IMR-90 (cell line): ENCODE measurements around the gene FOSB. TPM values are rescaled to one million over a fixed set of nuclear protein-coding genes. Genes with fewer than 3 reads are reported as not detected.

Experiments used
- ATAC-seq: fragments of 200-7000 bp; cut with Tn5 transposase; 2 replicates; pipeline ENCODE4 v1.9.1; 2020; ENCODE audit warnings: low read depth, mild to moderate bottlenecking, moderate library complexity
- BruUV-seq: library from RNA; stranded (reverse); fragments of 400-500 nt; replicated peaks from 2 replicates; lab custom pipeline; 2021; lab: Mats Ljungman, UMichigan
- CTCF ChIA-PET: fragments of 300-600 bp; formaldehyde crosslinking; extraction: SDS; loops from one replicate; lab custom pipeline; 2021; ENCODE audit warnings: antibody characterized with exemption; lab: Yijun Ruan, JAX
- POLR2A ChIA-PET: fragments of 300-600 bp; sonication (Branson Sonifier 250); formaldehyde crosslinking; loops from one replicate; lab custom pipeline; 2022; ENCODE audit warnings: antibody characterized with exemption; ENCODE audit not compliant: unreplicated experiment; lab: Charles Lee
- DNase-seq: peaks from one replicate; pipeline ENCODE4 v3.0.0; 2013
- H2AFZ ChIP-seq: replicated peaks from 2 replicates; pipeline ENCODE3; 2013; ENCODE audit warnings: low read length, mild to moderate bottlenecking; ENCODE audit not compliant: poor library complexity
- H2AK5ac ChIP-seq: 2 replicates; pipeline ENCODE4 v1.6.1; 2013; ENCODE audit warnings: low read depth, low read length, inconsistent platforms
- H2AK9ac ChIP-seq: replicated peaks from 2 replicates; pipeline ENCODE3; 2013; ENCODE audit warnings: mild to moderate bottlenecking, low read depth, low read length, moderate library complexity; ENCODE audit not compliant: poor library complexity
- H2BK120ac ChIP-seq: 2 replicates; pipeline ENCODE4 v1.6.1; 2013; ENCODE audit warnings: low read depth, low read length, inconsistent platforms
- H2BK15ac ChIP-seq: 3 replicates; pipeline ENCODE4 v1.6.1; 2013; ENCODE audit warnings: low read depth, low read length, inconsistent platforms
- H2BK20ac ChIP-seq: 2 replicates; pipeline ENCODE4 v1.6.1; 2013; ENCODE audit warnings: low read depth, mild to moderate bottlenecking, inconsistent platforms, low read length, moderate library complexity
- H2BK5ac ChIP-seq: 2 replicates; pipeline ENCODE4 v1.6.1; 2013; ENCODE audit warnings: mild to moderate bottlenecking, low read depth, low read length, inconsistent platforms; ENCODE audit not compliant: poor library complexity, severe bottlenecking
- H3K14ac ChIP-seq: replicated peaks from 2 replicates; pipeline ENCODE4 v1.6.1; 2013; ENCODE audit warnings: low read depth, low read length, inconsistent platforms
- H3K18ac ChIP-seq: 2 replicates; pipeline ENCODE4 v1.6.1; 2013; ENCODE audit warnings: low read depth, low read length, control low read depth
- H3K23ac ChIP-seq: 2 replicates; pipeline ENCODE4 v1.6.1; 2013; ENCODE audit warnings: low read depth, low read length, inconsistent platforms
- H3K27ac ChIP-seq: 2 replicates; pipeline ENCODE4 v1.5.1; 2013; ENCODE audit warnings: mild to moderate bottlenecking, control low read depth, low read length; ENCODE audit not compliant: insufficient read depth
- H3K27me3 ChIP-seq: 2 replicates; pipeline ENCODE4 v1.6.1; 2013; ENCODE audit warnings: low read length; ENCODE audit not compliant: control insufficient read depth, insufficient read depth
- H3K36me3 ChIP-seq: 2 replicates; pipeline ENCODE4 v1.6.1; 2013; ENCODE audit warnings: low read length, mixed read lengths; ENCODE audit not compliant: control insufficient read depth, insufficient read depth
- H3K4ac ChIP-seq: 2 replicates; pipeline ENCODE4 v1.6.1; 2013; ENCODE audit warnings: low read depth, low read length, inconsistent platforms
- H3K4me1 ChIP-seq: 2 replicates; pipeline ENCODE4 v1.6.1; 2013; ENCODE audit warnings: low read length, mixed read lengths; ENCODE audit not compliant: control insufficient read depth, insufficient read depth
- H3K4me2 ChIP-seq: 2 replicates; pipeline ENCODE4 v1.6.1; 2013; ENCODE audit warnings: low read depth, mild to moderate bottlenecking, control low read depth, low read length, moderate library complexity
- H3K4me3 ChIP-seq: 2 replicates; pipeline ENCODE4 v1.5.1; 2013; ENCODE audit warnings: low read depth, mild to moderate bottlenecking, control low read depth, low read length, moderate library complexity; ENCODE audit not compliant: insufficient read depth
- H3K56ac ChIP-seq: 2 replicates; pipeline ENCODE4 v1.6.1; 2013; ENCODE audit warnings: low read length, inconsistent platforms; ENCODE audit not compliant: insufficient read depth; ENCODE audit errors: extremely low read depth
- H3K79me1 ChIP-seq, 2 experiments: 2 replicates each; pipeline ENCODE4 v1.6.1; 2013; ENCODE audit warnings: low read length in 2 of 2, inconsistent platforms in 1 of 2, low read depth in 1 of 2
- H3K9ac ChIP-seq: 2 replicates; pipeline ENCODE4 v1.6.1; 2013; ENCODE audit warnings: low read depth, low read length, control low read depth
- H3K9me1 ChIP-seq: 2 replicates; pipeline ENCODE4 v1.6.1; 2013; ENCODE audit warnings: low read length, inconsistent platforms; ENCODE audit not compliant: insufficient read depth
- H3K9me3 ChIP-seq: 2 replicates; pipeline ENCODE4 v1.6.1; 2013; ENCODE audit warnings: low read length; ENCODE audit not compliant: control insufficient read depth, insufficient read depth
- H4K20me1 ChIP-seq: 2 replicates; pipeline ENCODE4 v1.6.1; 2013; ENCODE audit warnings: low read length, inconsistent platforms; ENCODE audit not compliant: insufficient read depth
- H4K5ac ChIP-seq: 2 replicates; pipeline ENCODE4 v1.6.1; 2013; ENCODE audit warnings: mild to moderate bottlenecking, low read depth, low read length, control low read depth
- H4K8ac ChIP-seq, 2 experiments: 2 replicates each; pipeline ENCODE4 v1.6.1; 2013; ENCODE audit warnings: low read depth in 2 of 2, low read length in 2 of 2, control low read depth in 1 of 2, inconsistent platforms in 1 of 2
- H4K91ac ChIP-seq: 2 replicates; pipeline ENCODE4 v1.6.1; 2013; ENCODE audit warnings: low read depth, low read length, inconsistent platforms; ENCODE audit not compliant: insufficient read depth
- RAD21 ChIP-seq: IDR thresholded peaks from 2 replicates; pipeline ENCODE4 v1.6.1; 2012; ENCODE audit warnings: low read length, improper control_type of control experiment
- USF2 ChIP-seq: fragments of 150-350 bp; IDR thresholded peaks from 2 replicates; pipeline ENCODE4 v1.6.1; 2017; ENCODE audit warnings: mild to moderate bottlenecking, antibody characterized with exemption, low read length, low read depth
- WGBS, 2 experiments: methylation state at CpG; one replicate each; pipeline versions ENCODE4 v1.1.5 to v1.1.7; 2013; ENCODE audit warnings: missing lambda C conversion rate in 2 of 2; ENCODE audit not compliant: insufficient read length in 1 of 2; ENCODE audit errors: extremely low coverage in 2 of 2; 5-methylcytosine and 5-hydroxymethylcytosine counted together
- dilution Hi-C: fragments of 300-500 bp; cut with HindIII; formaldehyde crosslinking; loops from one replicate; pipeline ENCODE4 v1.14.3; 2018; ENCODE audit warnings: low sequenced_read_pairs; ENCODE audit not compliant: unreplicated experiment
- in situ Hi-C: fragments of 300-500 bp; cut with MboI; formaldehyde crosslinking; loops from 3 replicates; pipeline ENCODE4 v1.14.3; 2019; ENCODE audit warnings: low sequenced_read_pairs, inconsistent platforms, mixed read lengths
- intact Hi-C: fragments of 100-400 bp; cut with micrococcal nuclease; formaldehyde crosslinking; loops from 2 replicates; pipeline ENCODE4 v1.10.0; 2022
- polyA plus RNA-seq, 3 experiments: library from polyadenylated mRNA; depleted of rRNA; stranded (reverse); fragments of >200 nt; gene quantifications; 2 replicates each; pipeline ENCODE4 v1.2.3, GENCODE V29; 2012; ENCODE audit warnings: low replicate concordance in 1 of 3
- total RNA-seq: library from RNA; depleted of rRNA; stranded (reverse); fragments of >200 nt; gene quantifications from 2 replicates; pipeline ENCODE4 v1.2.3, GENCODE V29; 2012

Gene FOSB
- total and polyA plus RNA-seq, 2 of the 4 experiments (the other 2 are of a cell fraction) = 11.1 to 15.6 TPM

GRCh38 chr19:45471111-45471930 is 3.5 kb downstream of the FOSB start:
- CTCF ChIA-PET = interaction anchor here (1.8 kb wide), 1 partner anchor 32 kb away, joined by 7 read pairs; no protein-coding TSS in a partner anchor
- Histone ChIP-seq H3K36me3 (no peaks in the 10 kb centered on the region), H2BK15ac (no peak overlapping the region), H2BK20ac (no peak overlapping the region), H3K9me3 (no peaks in the 10 kb centered on the region), H4K5ac (no peak overlapping the region), H3K79me1 (peaks cover 0 to 31% of the 10 kb centered on the region in 2 experiments; a peak in 2 of 4 replicates), H2BK120ac (no peak overlapping the region), H3K18ac (no peak overlapping the region), H3K14ac (no peak overlapping the region), H2BK5ac (no peak overlapping the region), H4K20me1 (peaks cover 15% of the 10 kb centered on the region; the same call in 1 of the 2 replicates), H3K4me3 (no peak overlapping the region), H3K9me1 (peaks cover 3% of the 10 kb centered on the region; the same call in 1 of the 2 replicates), H3K4me2 (no peak overlapping the region), H3K9ac (no peak overlapping the region), H3K23ac (no peak overlapping the region), H3K4me1 (peaks cover 13% of the 10 kb centered on the region), H4K91ac (no peak overlapping the region), H2AFZ (no peak overlapping the region), H3K56ac (no peak overlapping the region), H3K4ac (no peak overlapping the region), H4K8ac (no peak overlapping the region), H2AK9ac (no peak overlapping the region), H2AK5ac (no peak overlapping the region), H3K27me3 (no peaks in the 10 kb centered on the region), H3K27ac (no peak overlapping the region)
- no peak for ATAC-seq
- DNase-seq = no peak
- 60% methylated on average over 1 of the region's 16 CpGs; no CpG with 5 or more reads in 1 of the 2 experiments for WGBS, 2 experiments
- in situ Hi-C loops = no loop called here
- intact Hi-C loops = no loop called here
- dilution Hi-C loops = no loop called here
- BruUV-seq = no TSS peak
- no peak for TF ChIP-seq RAD21
- TF ChIP-seq USF2 = peak; percentile 9; the same call in 1 of the 2 replicates
- POLR2A ChIA-PET = no interaction called here
